Measurements from ENCODE around the gene WNK2.
A peak's percentile ranks its signal among the peaks of the same experiment; 100 is the strongest.

Gene WNK2

DNA sequence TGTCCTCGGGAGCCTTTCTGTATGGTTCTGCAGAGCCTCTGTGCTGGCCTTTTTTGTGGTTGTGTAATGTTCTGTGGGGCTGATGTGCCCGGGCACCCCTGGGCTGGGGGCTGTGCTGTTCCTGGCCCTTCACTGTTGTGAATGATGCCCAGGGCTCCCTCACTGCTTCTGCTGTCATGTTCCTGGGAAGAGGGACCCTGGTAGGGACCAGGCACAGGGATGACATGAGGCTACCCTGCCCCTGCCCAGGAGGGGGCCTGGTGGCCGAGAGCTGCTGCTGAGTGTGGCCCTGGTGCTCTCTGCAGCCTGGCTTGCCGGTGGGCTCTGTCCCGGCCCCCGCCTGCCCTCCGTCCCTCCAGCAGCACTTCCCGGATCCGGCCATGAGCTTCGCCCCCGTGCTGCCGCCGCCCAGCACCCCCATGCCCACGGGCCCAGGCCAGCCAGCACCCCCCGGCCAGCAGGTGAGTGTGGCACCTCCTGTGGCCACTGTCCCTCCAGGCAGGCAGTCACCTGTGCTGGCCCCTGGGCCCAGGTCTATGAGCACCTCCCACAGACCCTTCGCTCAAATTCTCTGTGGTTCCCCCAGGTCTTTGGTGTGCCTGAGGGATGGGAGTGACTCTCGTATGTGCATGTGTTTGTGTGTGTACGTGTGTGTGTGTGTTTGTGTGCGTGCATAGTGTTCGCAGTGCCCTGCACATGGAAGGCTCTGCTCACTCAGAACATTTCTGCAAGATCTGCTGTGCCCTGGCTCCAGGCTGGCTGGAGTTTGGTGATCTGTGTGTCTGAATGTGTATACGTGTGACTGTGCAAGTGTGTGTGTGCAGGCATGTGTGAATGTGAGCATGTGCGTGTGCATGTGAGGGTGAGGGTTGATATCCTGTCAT is 72.3 kb downstream of the WNK2 start:
- H3K4me3 ChIP-seq (ENCODE audit: low read depth, low read length): no peak overlapping the region
- TF ChIP-seq MAX (IDR thresholded peaks at IDR 0.05; ENCODE audit: low read depth, low read length): no peak
- no peak for DNase-seq (ENCODE audit: low read depth)

DNA sequence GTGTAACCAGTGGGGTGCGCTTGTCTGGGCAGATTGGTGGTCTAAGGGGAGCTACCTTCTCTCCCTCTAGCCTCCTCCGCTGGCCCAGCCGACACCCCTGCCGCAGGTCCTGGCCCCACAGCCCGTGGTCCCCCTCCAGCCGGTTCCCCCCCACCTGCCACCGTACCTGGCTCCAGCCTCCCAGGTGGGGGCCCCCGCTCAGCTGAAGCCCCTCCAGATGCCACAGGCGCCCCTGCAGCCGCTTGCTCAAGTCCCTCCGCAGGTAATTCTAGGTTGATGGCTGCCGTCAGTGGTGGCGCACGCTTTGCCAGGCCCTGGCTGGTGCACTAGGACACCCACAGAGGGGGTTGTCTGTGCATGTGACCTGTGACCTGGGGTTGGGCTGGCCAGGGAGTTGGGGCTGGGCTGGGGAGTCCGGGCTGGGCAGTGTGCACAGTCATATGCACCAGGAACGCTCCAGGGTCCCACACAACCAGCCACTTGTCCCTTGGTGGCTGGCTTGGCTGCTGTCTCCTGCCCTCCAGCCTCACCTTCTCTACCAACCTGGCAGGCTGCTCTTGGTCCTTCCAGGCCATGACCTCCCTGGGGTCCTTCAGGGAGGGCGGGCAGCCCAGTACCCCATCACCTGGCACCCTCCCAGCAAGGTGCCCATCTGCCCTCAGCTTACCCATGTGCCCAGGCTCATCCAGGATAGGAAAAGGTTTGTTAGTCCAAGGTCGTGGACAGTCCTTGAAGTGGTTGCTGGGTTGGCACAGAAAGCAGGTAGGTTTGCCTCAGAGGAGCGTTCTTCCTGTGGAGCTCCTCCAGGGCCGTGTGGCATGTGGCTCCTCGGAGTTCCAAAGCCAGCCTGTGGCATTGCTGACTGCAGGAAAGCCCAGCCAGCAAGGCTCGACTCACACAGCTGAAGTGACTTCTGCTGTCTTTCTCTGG is 73.2 kb downstream of the WNK2 start:
- TF ChIP-seq MAX (IDR thresholded peaks at IDR 0.05; ENCODE audit: low read depth, low read length) (no peak), MYC (IDR thresholded peaks at IDR 0.05; ENCODE audit: low read depth, low read length) (no peak), POLR2A (IDR thresholded peaks at IDR 0.05; ENCODE audit: extremely low read depth, insufficient read length) (no peak)
- TF ChIP-seq, protein P1, sequence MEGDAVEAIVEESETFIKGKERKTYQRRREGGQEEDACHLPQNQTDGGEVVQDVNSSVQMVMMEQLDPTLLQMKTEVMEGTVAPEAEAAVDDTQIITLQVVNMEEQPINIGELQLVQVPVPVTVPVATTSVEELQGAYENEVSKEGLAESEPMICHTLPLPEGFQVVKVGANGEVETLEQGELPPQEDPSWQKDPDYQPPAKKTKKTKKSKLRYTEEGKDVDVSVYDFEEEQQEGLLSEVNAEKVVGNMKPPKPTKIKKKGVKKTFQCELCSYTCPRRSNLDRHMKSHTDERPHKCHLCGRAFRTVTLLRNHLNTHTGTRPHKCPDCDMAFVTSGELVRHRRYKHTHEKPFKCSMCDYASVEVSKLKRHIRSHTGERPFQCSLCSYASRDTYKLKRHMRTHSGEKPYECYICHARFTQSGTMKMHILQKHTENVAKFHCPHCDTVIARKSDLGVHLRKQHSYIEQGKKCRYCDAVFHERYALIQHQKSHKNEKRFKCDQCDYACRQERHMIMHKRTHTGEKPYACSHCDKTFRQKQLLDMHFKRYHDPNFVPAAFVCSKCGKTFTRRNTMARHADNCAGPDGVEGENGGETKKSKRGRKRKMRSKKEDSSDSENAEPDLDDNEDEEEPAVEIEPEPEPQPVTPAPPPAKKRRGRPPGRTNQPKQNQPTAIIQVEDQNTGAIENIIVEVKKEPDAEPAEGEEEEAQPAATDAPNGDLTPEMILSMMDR (IDR thresholded peaks at IDR 0.05; ENCODE audit: low read depth, low read length): no peak
- no peak overlapping the region for H3K4me3 ChIP-seq (ENCODE audit: low read depth, low read length)
- DNase-seq (ENCODE audit: low read depth): no peak

- TF ChIP-seq POLR2A (IDR thresholded peaks at IDR 0.05; ENCODE audit: extremely low read depth, insufficient read length) (no peak), MYC (IDR thresholded peaks at IDR 0.05; ENCODE audit: low read depth, low read length) (no peak), MAX (IDR thresholded peaks at IDR 0.05; ENCODE audit: low read depth, low read length) (0 out of 2 replicates have a peak, but pooled peaks have one; percentile 27)
- TF ChIP-seq, protein P1 (IDR thresholded peaks at IDR 0.05; ENCODE audit: low read depth, low read length): no peak
- H3K4me3 ChIP-seq (ENCODE audit: low read depth, low read length): no peak overlapping the region
- no peak for DNase-seq (ENCODE audit: low read depth)
Measured at GRCh38 chr9:93257808-93258331, 73.9 kb downstream of the WNK2 start.

GRCh38 chr9:93258419-93258817 is 74.5 kb downstream of the WNK2 start:
- TF ChIP-seq POLR2A (IDR thresholded peaks at IDR 0.05; ENCODE audit: extremely low read depth, insufficient read length) (no peak), MYC (IDR thresholded peaks at IDR 0.05; ENCODE audit: low read depth, low read length) (no peak), MAX (IDR thresholded peaks at IDR 0.05; ENCODE audit: low read depth, low read length) (no peak)
- TF ChIP-seq, protein P1 (IDR thresholded peaks at IDR 0.05; ENCODE audit: low read depth, low read length): no peak
- H3K4me3 ChIP-seq (ENCODE audit: low read depth, low read length): no peak overlapping the region
- no peak for DNase-seq (ENCODE audit: low read depth)

GRCh38 chr9:93258818-93259489 is 75.0 kb downstream of the WNK2 start:
- no peak for TF ChIP-seq POLR2A (IDR thresholded peaks at IDR 0.05; ENCODE audit: extremely low read depth, insufficient read length)
- TF ChIP-seq, protein P1 (IDR thresholded peaks at IDR 0.05; ENCODE audit: low read depth, low read length): no peak
- no peak for TF ChIP-seq MYC (IDR thresholded peaks at IDR 0.05; ENCODE audit: low read depth, low read length)
- TF ChIP-seq MAX (IDR thresholded peaks at IDR 0.05; ENCODE audit: low read depth, low read length): no peak
- H3K4me3 ChIP-seq (ENCODE audit: low read depth, low read length): no peak overlapping the region
- no peak for DNase-seq (ENCODE audit: low read depth)
